Muscle layer of duodenum (tissue), 2 donors: ENCODE measurements around the gene PLPP3.

Experiments used
- H3K27ac ChIP-seq: one replicate; pipeline ENCODE4 v1.7.0; 2013; ENCODE audit warnings: mild to moderate bottlenecking, low read length
- H3K27me3 ChIP-seq: one replicate; pipeline ENCODE4 v1.7.0; 2013; ENCODE audit warnings: low read depth, mild to moderate bottlenecking, control low read depth, low read length
- H3K36me3 ChIP-seq, 2 donors: one replicate each; pipeline ENCODE4 v1.7.0; 2013; ENCODE audit warnings: low read length in 2 of 2, control low read depth in 1 of 2, mild to moderate bottlenecking in 1 of 2; ENCODE audit not compliant: insufficient read depth in 2 of 2, control insufficient read depth in 1 of 2
- H3K4me1 ChIP-seq, 2 donors: one replicate each; pipeline ENCODE4 v1.7.0; 2013; ENCODE audit warnings: low read length in 2 of 2, mild to moderate bottlenecking in 2 of 2, control low read depth in 1 of 2, moderate library complexity in 1 of 2; ENCODE audit not compliant: insufficient read depth in 2 of 2, control insufficient read depth in 1 of 2
- H3K4me3 ChIP-seq, 2 donors: one replicate each; pipeline ENCODE4 v1.7.0; 2013; ENCODE audit warnings: low read length in 2 of 2, low read depth in 1 of 2, mild to moderate bottlenecking in 1 of 2
- H3K9me3 ChIP-seq, 2 donors: one replicate each; pipeline ENCODE4 v1.7.0; 2013; ENCODE audit warnings: low read length in 2 of 2, control low read depth in 1 of 2, mild to moderate bottlenecking in 1 of 2; ENCODE audit not compliant: control insufficient read depth in 1 of 2
- donor health status: healthy.

PLPP3 gene

GRCh38 chr1:56543783-56544612 lies 35.4 kb downstream of the PLPP3 start:
- H3K4me1 ChIP-seq, result peaks cover 9 to 25% of the 10 kb centered on the region in 2 donors
- no peaks in the 10 kb centered on the region for H3K9me3 ChIP-seq
- H3K36me3 ChIP-seq, result no peaks in the 10 kb centered on the region
- H3K4me3 ChIP-seq, result no peak overlapping the region
- H3K27me3 ChIP-seq, result no peaks in the 10 kb centered on the region
- no peak overlapping the region for H3K27ac ChIP-seq

- no peaks in the 10 kb centered on the region for H3K27me3 ChIP-seq
- H3K4me1 ChIP-seq, result peaks cover 11 to 32% of the 10 kb centered on the region in 2 donors
- no peaks in the 10 kb centered on the region for H3K36me3 ChIP-seq
- H3K4me3 ChIP-seq, result no peak overlapping the region
- no peaks in the 10 kb centered on the region for H3K9me3 ChIP-seq
- no peak overlapping the region for H3K27ac ChIP-seq
Measured at GRCh38 chr1:56542651-56543050, 36.7 kb downstream of the PLPP3 start.

- H3K4me1 ChIP-seq, result peaks cover 11 to 32% of the 10 kb centered on the region in 2 donors
- H3K9me3 ChIP-seq, result no peaks in the 10 kb centered on the region
- no peaks in the 10 kb centered on the region for H3K27me3 ChIP-seq
- no peak overlapping the region for H3K27ac ChIP-seq
- peaks cover 5% of the 10 kb centered on the region in 2 donors for H3K36me3 ChIP-seq
- H3K4me3 ChIP-seq, result no peak overlapping the region
Measured at GRCh38 chr1:56541408-56541807, 38.0 kb downstream of the PLPP3 start.

GRCh38 chr1:56540467-56540866 lies 38.9 kb downstream of the PLPP3 start:
- H3K27me3 ChIP-seq, result no peaks in the 10 kb centered on the region
- H3K4me3 ChIP-seq, result no peak overlapping the region
- peaks cover 11 to 29% of the 10 kb centered on the region in 2 donors for H3K4me1 ChIP-seq
- no peaks in the 10 kb centered on the region for H3K9me3 ChIP-seq
- no peak overlapping the region for H3K27ac ChIP-seq
- H3K36me3 ChIP-seq, result peaks cover 6 to 11% of the 10 kb centered on the region in 2 donors

- peaks cover 11 to 27% of the 10 kb centered on the region in 2 donors for H3K4me1 ChIP-seq
- H3K27me3 ChIP-seq, result no peaks in the 10 kb centered on the region
- H3K4me3 ChIP-seq, result no peak overlapping the region
- H3K36me3 ChIP-seq, result peaks cover 14 to 15% of the 10 kb centered on the region in 2 donors
- no peak overlapping the region for H3K27ac ChIP-seq
- H3K9me3 ChIP-seq, result no peaks in the 10 kb centered on the region
Measured at GRCh38 chr1:56539520-56539931, 39.8 kb downstream of the PLPP3 start.

- peaks cover 24% of the 10 kb centered on the region in 2 donors for H3K36me3 ChIP-seq
- peaks cover 11 to 31% of the 10 kb centered on the region in 2 donors for H3K4me1 ChIP-seq
- H3K27ac ChIP-seq, result no peak overlapping the region
- H3K9me3 ChIP-seq, result no peaks in the 10 kb centered on the region
- no peaks in the 10 kb centered on the region for H3K27me3 ChIP-seq
- H3K4me3 ChIP-seq, result no peak overlapping the region
Measured at GRCh38 chr1:56538532-56538931, 40.8 kb downstream of the PLPP3 start.

GRCh38 chr1:56537660-56538059 lies 41.7 kb downstream of the PLPP3 start:
- H3K9me3 ChIP-seq, result no peaks in the 10 kb centered on the region
- H3K4me1 ChIP-seq, result peaks cover 11 to 31% of the 10 kb centered on the region in 2 donors

GRCh38 chr1:56535939-56536338 lies 43.4 kb downstream of the PLPP3 start:
- Histone ChIP-seq H3K4me1 (peaks cover 11 to 31% of the 10 kb centered on the region in 2 donors), H3K9me3 (no peaks in the 10 kb centered on the region), H3K4me3 (no peak overlapping the region), H3K36me3 (peaks cover 24% of the 10 kb centered on the region in 2 donors), H3K27me3 (no peaks in the 10 kb centered on the region), H3K27ac (no peak overlapping the region)

More at GRCh38 chr1:56537660-56538059, 41.7 kb downstream of the PLPP3 start:
- no peak overlapping the region for H3K4me3 ChIP-seq
- H3K27ac ChIP-seq, result no peak overlapping the region
- peaks cover 24% of the 10 kb centered on the region in 2 donors for H3K36me3 ChIP-seq
- no peaks in the 10 kb centered on the region for H3K27me3 ChIP-seq

- Histone ChIP-seq H3K27me3 (no peaks in the 10 kb centered on the region), H3K36me3 (peaks cover 24% of the 10 kb centered on the region in 2 donors), H3K4me3 (no peak overlapping the region), H3K4me1 (peaks cover 11 to 25% of the 10 kb centered on the region in 2 donors), H3K27ac (no peak overlapping the region), H3K9me3 (no peaks in the 10 kb centered on the region)
Measured at GRCh38 chr1:56535362-56535761, 44.0 kb downstream of the PLPP3 start.

- H3K9me3 ChIP-seq, result no peaks in the 10 kb centered on the region
- H3K4me3 ChIP-seq, result no peak overlapping the region
- H3K4me1 ChIP-seq, result peaks cover 4 to 13% of the 10 kb centered on the region in 2 donors
- peaks cover 24% of the 10 kb centered on the region in 2 donors for H3K36me3 ChIP-seq
- no peaks in the 10 kb centered on the region for H3K27me3 ChIP-seq
- no peak overlapping the region for H3K27ac ChIP-seq
Measured at GRCh38 chr1:56534130-56534651, 45.2 kb downstream of the PLPP3 start.

- no peak overlapping the region for H3K4me3 ChIP-seq
- peaks cover 0 to 7% of the 10 kb centered on the region in 2 donors for H3K4me1 ChIP-seq
- H3K36me3 ChIP-seq, result peaks cover 24% of the 10 kb centered on the region in 2 donors
- no peaks in the 10 kb centered on the region for H3K9me3 ChIP-seq
- H3K27ac ChIP-seq, result no peak overlapping the region
- no peaks in the 10 kb centered on the region for H3K27me3 ChIP-seq
Measured at GRCh38 chr1:56533621-56534020, 45.7 kb downstream of the PLPP3 start.
